ENCODE data around the gene SLC39A8. TPM values are rescaled to one million over a fixed set of nuclear protein-coding genes. Genes with fewer than 3 reads are reported as not detected.

SLC39A8 gene
- total and polyA plus RNA-seq, 4 donors: 14.6 to 50.5 (median 22.6) TPM

- no peaks in the 10 kb centered on the region for H3K36me3 ChIP-seq (ENCODE audit: control insufficient read depth in 4 of 4, insufficient read depth in 3 of 4, low read depth in 1 of 4, low read length in 3 of 4)
- H3K9me3 ChIP-seq (ENCODE audit: control insufficient read depth in 4 of 4, low read length in 3 of 4): no peaks in the 10 kb centered on the region
- peaks cover 0 to 13% (median 7%) of the 10 kb centered on the region in 4 donors for H3K4me1 ChIP-seq (ENCODE audit: control insufficient read depth in 4 of 4, insufficient read depth in 4 of 4, low read length in 3 of 4)
- H3K27me3 ChIP-seq (ENCODE audit: control insufficient read depth in 4 of 4, insufficient read depth in 4 of 4, low read length in 3 of 4): no peaks in the 10 kb centered on the region
- H3K27ac ChIP-seq (ENCODE audit: low read depth in 1 of 2, low read length in 2 of 2): no peak overlapping the region
- TF ChIP-seq FOXA2 (IDR thresholded peaks at IDR 0.05): no peak
- TF ChIP-seq HNF4G (IDR thresholded peaks at IDR 0.05): no peak
- no peak for TF ChIP-seq RXRA (IDR thresholded peaks at IDR 0.05)
- no peak overlapping the region for H3K9ac ChIP-seq (ENCODE audit: low read depth in 1 of 2, low read length in 2 of 2)
- no peak for DNase-seq (ENCODE audit: low spot score)
- WGBS: 91% methylated on average over 2 of the region's 2 CpGs
- no peak overlapping the region for H3K4me3 ChIP-seq (ENCODE audit: low read depth in 1 of 3, low read length in 3 of 3)
Observed at GRCh38 chr4:102311912-102312311, 33.4 kb downstream of the SLC39A8 start.

- DNase-seq (ENCODE audit: low spot score): no peak
- Histone ChIP-seq H3K4me3 (ENCODE audit: low read depth in 1 of 3, low read length in 3 of 3) (no peak overlapping the region), H3K9me3 (ENCODE audit: control insufficient read depth in 4 of 4, low read length in 3 of 4) (no peaks in the 10 kb centered on the region), H3K4me1 (ENCODE audit: control insufficient read depth in 4 of 4, insufficient read depth in 4 of 4, low read length in 3 of 4) (peaks cover 0 to 13% (median 7%) of the 10 kb centered on the region in 4 donors), H3K27ac (ENCODE audit: low read depth in 1 of 2, low read length in 2 of 2) (no peak overlapping the region), H3K9ac (ENCODE audit: low read depth in 1 of 2, low read length in 2 of 2) (no peak overlapping the region), H3K36me3 (ENCODE audit: control insufficient read depth in 4 of 4, insufficient read depth in 3 of 4, low read depth in 1 of 4, low read length in 3 of 4) (no peaks in the 10 kb centered on the region), H3K27me3 (ENCODE audit: control insufficient read depth in 4 of 4, insufficient read depth in 4 of 4, low read length in 3 of 4) (no peaks in the 10 kb centered on the region)
- WGBS: 96% methylated on average over 1 of the region's 1 CpG
- TF ChIP-seq ZBTB33 (IDR thresholded peaks at IDR 0.05) (no peak), TAF1 (conservative IDR thresholded peaks at IDR 0.05) (no peak), HNF4A (conservative IDR thresholded peaks at IDR 0.05) (no peak), GABPA (IDR thresholded peaks at IDR 0.05 in 1 of 2, conservative IDR thresholded peaks at IDR 0.05 in 1 of 2) (no peak), SP1 (IDR thresholded peaks at IDR 0.05) (no peak), HNF4G (IDR thresholded peaks at IDR 0.05) (no peak), RAD21 (IDR thresholded peaks at IDR 0.05) (no peak), ATF3 (IDR thresholded peaks at IDR 0.05) (no peak), CTCF (IDR thresholded peaks at IDR 0.05; ENCODE audit: low read depth, low read length, missing input control) (no peak), FOXA1 (IDR thresholded peaks at IDR 0.05) (no peak), FOXA2 (IDR thresholded peaks at IDR 0.05) (no peak)
Observed at GRCh38 chr4:102311407-102311806, 33.9 kb downstream of the SLC39A8 start.

GRCh38 chr4:102308032-102308799 is 37.1 kb downstream of the SLC39A8 start:
- Histone ChIP-seq H3K9ac (ENCODE audit: low read depth in 1 of 2, low read length in 2 of 2) (no peak overlapping the region), H3K9me3 (ENCODE audit: control insufficient read depth in 4 of 4, low read length in 3 of 4) (no peaks in the 10 kb centered on the region), H3K27me3 (ENCODE audit: control insufficient read depth in 4 of 4, insufficient read depth in 4 of 4, low read length in 3 of 4) (no peaks in the 10 kb centered on the region), H3K36me3 (ENCODE audit: control insufficient read depth in 4 of 4, insufficient read depth in 3 of 4, low read depth in 1 of 4, low read length in 3 of 4) (peaks cover 0 to 3% (median 0%) of the 10 kb centered on the region in 4 donors), H3K4me3 (ENCODE audit: low read depth in 1 of 3, low read length in 3 of 3) (no peak overlapping the region), H3K4me1 (ENCODE audit: control insufficient read depth in 4 of 4, insufficient read depth in 4 of 4, low read length in 3 of 4) (peaks cover 0 to 3% (median 0%) of the 10 kb centered on the region in 4 donors), H3K27ac (ENCODE audit: low read depth in 1 of 2, low read length in 2 of 2) (no peak overlapping the region)
- DNase-seq (ENCODE audit: low spot score): no peak
- 44% methylated on average over 1 of the region's 1 CpG for WGBS
- TF ChIP-seq JUND (IDR thresholded peaks at IDR 0.05) (no peak), EGR1 (IDR thresholded peaks at IDR 0.05; ENCODE audit: low read depth in 2 of 2) (no peak), HNF4A (conservative IDR thresholded peaks at IDR 0.05) (no peak), HNF4G (IDR thresholded peaks at IDR 0.05) (no peak), SP1 (IDR thresholded peaks at IDR 0.05) (no peak), FOXA2 (IDR thresholded peaks at IDR 0.05) (no peak), TAF1 (conservative IDR thresholded peaks at IDR 0.05) (no peak), RAD21 (IDR thresholded peaks at IDR 0.05) (no peak), MAX (IDR thresholded peaks at IDR 0.05) (no peak), ZBTB33 (IDR thresholded peaks at IDR 0.05) (no peak), FOXA1 (IDR thresholded peaks at IDR 0.05) (no peak), NR2F2 (IDR thresholded peaks at IDR 0.05) (no peak), RXRA (IDR thresholded peaks at IDR 0.05) (no peak), YY1 (IDR thresholded peaks at IDR 0.05) (no peak), GABPA (IDR thresholded peaks at IDR 0.05 in 1 of 2, conservative IDR thresholded peaks at IDR 0.05 in 1 of 2) (no peak)
